NB4 (cell line): Measurements from ENCODE around the gene SKP1.

Source experiments
- CTCF ChIP-seq: IDR thresholded peaks from one replicate; pipeline ENCODE4 v1.5.1; 2012; ENCODE audit warnings: low read depth, low read length
- MYC ChIP-seq: IDR thresholded peaks from 2 replicates; pipeline ENCODE4 v1.6.1; 2011; ENCODE audit warnings: low read depth, low read length
- POLR2A ChIP-seq: IDR thresholded peaks from 2 replicates; pipeline ENCODE4 v1.6.1; 2011; ENCODE audit warnings: mild to moderate bottlenecking; ENCODE audit not compliant: insufficient read length; ENCODE audit errors: extremely low read depth

DNA sequence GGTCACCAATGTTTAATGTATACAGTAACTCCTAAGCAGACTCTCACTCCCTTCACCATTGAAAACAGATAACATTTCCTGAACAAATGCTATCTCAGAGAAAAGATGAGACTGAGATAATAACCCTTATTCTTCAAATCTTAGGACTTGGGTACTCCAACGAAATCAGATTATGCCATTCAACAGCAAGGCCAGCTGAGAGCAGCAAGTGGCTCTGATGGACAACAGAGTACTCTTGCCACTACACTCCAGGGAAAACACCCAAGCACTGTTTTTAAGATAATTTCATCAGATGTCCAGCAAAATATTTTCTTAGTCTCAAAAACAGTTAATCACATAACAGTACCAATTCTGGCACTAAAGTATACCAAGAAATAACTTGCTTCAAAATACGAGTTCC is 39.0 kb upstream of the SKP1 start:
- TF ChIP-seq CTCF, result no peak
- TF ChIP-seq POLR2A, result no peak
- no peak for TF ChIP-seq MYC
